Cardiac fibroblast (primary cell): ENCODE measurements around the gene GJA9.
"Not testable (repeated sequence)": the region's sequence is repeated elsewhere in the genome, so short reads cannot be mapped to it uniquely, and the experiment has no call there.

Experiments
- DNase-seq, 2 donors: peaks; one replicate each; pipeline versions ENCODE4 v3.0.0 to v3.0.0-alpha.2; 2010; ENCODE audit warnings: low read depth in 2 of 2
- H3K4me3 ChIP-seq, 2 donors: replicated peaks in 1 of 2; 1 replicate in 1 of 2; 2 replicates in 1 of 2; pipeline ENCODE4 v1.5.1; 2011; ENCODE audit warnings: low read depth in 2 of 2, low read length in 2 of 2, mild to moderate bottlenecking in 2 of 2, moderate library complexity in 1 of 2
- TF ChIP-seq, protein P1 (sequence below): IDR thresholded peaks from one replicate; pipeline ENCODE4 v1.5.1; 2011; ENCODE audit warnings: low read depth, mild to moderate bottlenecking, low read length, inconsistent platforms

GJA9 gene

DNA sequence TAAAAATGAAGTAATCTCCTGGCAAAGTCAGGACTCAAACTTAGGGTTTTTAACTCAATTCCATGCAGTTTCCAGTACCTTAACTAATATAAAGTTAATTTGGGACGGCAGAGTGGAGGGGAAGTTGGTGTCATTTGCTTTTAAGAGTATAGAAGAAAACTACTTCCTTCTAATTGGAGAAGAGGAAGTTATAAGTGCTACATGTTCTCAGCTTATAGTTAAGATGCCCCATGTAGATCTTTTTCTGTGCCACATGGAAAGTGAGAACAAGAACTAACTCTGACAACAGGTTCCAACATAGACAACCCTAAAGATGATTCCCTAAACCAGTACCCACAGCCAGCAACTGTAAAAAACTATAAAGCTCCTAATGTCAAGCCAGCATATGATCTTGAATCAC, 33.3 kb downstream of the GJA9 start:
- TF ChIP-seq, protein P1, sequence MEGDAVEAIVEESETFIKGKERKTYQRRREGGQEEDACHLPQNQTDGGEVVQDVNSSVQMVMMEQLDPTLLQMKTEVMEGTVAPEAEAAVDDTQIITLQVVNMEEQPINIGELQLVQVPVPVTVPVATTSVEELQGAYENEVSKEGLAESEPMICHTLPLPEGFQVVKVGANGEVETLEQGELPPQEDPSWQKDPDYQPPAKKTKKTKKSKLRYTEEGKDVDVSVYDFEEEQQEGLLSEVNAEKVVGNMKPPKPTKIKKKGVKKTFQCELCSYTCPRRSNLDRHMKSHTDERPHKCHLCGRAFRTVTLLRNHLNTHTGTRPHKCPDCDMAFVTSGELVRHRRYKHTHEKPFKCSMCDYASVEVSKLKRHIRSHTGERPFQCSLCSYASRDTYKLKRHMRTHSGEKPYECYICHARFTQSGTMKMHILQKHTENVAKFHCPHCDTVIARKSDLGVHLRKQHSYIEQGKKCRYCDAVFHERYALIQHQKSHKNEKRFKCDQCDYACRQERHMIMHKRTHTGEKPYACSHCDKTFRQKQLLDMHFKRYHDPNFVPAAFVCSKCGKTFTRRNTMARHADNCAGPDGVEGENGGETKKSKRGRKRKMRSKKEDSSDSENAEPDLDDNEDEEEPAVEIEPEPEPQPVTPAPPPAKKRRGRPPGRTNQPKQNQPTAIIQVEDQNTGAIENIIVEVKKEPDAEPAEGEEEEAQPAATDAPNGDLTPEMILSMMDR, result no peak
- no peak overlapping the region for H3K4me3 ChIP-seq
- DNase-seq, result no peak

DNA sequence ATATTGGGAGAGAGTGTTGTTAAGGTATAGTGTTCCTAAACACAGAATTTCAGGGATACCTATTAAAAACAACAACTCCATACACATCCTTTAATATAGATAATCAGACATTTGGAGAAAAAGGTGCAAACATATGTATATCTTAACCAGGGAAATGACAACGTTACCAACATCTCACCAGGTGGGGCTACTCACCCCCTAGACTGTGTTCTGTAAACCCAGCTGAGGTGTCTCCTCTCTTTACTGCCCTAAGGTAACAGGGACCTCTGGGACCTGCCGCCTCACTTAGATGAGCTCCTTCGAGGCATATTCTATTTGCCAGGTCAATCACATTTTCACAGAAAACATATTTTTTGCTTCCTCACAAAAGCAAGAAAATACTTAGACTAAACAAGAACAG, 35.2 kb downstream of the GJA9 start:
- TF ChIP-seq, protein P1, result no peak
- no peak overlapping the region for H3K4me3 ChIP-seq
- no peak for DNase-seq

DNA sequence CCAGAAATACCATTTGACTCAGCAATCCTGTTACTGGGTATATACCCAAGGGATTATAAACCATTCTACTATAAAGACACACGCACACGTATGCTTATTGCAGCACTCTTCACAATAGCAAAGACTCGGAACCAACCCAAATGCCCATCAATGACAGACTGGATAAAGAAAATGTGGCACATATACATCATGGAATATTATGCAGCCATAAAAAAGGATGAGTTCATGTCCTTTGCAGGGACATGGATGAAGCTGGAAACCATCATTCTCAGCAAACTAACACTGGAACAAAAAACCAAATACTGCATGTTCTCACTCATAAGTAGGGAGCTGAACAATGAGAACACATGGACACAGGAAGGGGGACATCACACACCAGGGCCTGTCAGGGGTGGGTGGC, 36.3 kb downstream of the GJA9 start:
- DNase-seq, H3K4me3 ChIP-seq: not testable (repeated sequence)

DNA sequence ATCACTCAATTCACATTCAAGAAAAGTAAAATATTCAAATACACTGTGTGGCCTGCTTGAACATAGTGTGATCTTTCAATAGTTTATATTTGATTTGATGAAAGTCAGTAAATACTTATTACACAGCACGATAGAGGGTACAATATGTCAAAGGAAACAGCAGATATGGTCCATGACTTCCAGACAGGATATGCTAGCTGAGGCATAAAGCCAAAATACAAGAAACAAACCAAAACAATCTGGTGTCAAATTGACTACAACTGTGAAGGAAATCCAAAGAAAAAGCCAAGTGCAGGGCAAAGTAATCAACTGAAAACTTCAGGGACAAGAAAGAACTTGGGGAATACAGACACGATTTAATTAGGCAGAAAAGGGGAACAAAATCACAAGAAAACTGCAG, 41.1 kb downstream of the GJA9 start:
- DNase-seq, result peak in 1 of 2 donors; percentile 18
- TF ChIP-seq, protein P1, result no peak
- H3K4me3 ChIP-seq, result no peak overlapping the region

DNA sequence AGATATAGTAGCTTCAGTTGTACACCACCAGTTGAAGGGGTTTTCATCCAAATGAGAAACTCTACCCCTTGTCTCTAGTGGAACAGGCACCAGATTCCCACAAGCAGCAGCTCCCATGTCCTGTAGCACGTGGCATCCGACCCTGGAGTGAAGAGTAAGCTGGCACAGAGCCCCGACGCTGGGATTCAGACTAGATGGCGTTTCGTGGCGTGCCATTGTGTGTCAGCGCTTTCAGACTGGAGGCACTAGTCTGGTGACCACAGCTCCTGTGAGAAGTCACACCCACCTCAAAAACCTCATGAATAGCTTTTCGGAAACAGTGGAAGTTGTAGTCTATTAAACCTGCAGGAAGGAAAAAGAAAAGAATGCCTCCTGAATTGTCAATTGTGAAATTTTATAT, 42.0 kb downstream of the GJA9 start:
- no peak for DNase-seq
- H3K4me3 ChIP-seq, result no peak overlapping the region
- TF ChIP-seq, protein P1, result no peak

DNA sequence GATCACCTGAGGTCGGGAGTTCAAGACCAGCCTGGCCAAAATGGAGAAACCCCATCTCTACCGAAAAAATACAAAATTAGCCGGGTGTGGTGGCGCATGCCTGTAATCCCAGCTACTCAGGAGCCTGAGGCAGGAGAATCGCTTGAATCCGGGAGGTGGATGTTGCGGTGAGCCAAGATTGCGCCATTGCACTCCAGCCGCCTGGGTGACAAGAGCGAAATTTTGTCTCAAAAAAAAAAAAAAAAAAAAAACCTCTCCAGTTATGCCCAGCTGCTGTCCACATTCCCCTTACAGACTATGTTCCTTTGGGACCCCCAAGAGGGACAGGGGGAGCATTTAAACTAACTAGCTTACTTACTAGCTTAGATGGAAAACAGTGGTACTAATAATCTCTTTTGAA, 45.1 kb downstream of the GJA9 start:
- H3K4me3 ChIP-seq, DNase-seq: not testable (repeated sequence)

DNA sequence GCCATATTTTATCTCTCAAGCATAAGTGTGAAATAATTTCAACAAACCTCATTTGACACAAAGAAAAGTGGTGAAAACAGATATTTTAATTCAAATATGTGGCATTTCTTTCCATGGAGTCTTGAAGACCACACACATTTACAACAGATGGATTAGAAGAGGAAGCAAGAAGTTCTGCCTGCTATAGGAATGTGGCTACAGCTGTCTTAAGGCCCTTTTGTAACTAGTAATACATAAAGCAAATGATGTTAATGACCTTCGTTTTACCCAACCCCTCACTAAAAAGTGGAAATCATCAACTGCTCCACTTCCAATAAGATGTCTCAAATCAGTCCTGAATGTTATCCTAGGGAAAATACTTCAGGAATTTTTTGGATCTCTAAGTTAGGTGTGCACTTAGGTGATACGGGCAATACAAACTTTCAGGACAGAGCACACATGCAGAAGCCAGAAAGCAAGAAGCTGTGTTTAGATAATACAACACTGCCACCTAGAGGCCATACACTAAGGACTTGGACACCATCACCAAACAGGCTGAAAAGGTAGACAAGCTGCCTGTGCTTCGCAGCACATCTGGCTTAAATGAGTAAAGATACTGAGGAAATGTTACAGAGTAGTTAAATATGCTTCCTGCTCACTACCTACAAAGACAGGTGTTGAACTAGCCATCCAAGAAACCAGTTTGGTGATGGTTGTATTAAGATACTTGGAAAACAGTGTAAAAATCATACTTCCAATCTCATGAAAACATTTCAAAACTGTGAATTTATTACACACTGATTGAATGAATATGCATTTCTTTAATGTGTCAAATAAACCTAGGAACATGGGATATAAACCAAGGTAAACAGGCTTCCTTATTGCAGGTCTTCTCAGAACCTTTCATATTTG, 46.2 kb downstream of the GJA9 start:
- no peak overlapping the region for H3K4me3 ChIP-seq
- DNase-seq, result peak; percentile 89 to 93
- TF ChIP-seq, protein P1, result peak; percentile 73
